ENCODE measurements around the gene LAMA4.

LAMA4 gene

DNA sequence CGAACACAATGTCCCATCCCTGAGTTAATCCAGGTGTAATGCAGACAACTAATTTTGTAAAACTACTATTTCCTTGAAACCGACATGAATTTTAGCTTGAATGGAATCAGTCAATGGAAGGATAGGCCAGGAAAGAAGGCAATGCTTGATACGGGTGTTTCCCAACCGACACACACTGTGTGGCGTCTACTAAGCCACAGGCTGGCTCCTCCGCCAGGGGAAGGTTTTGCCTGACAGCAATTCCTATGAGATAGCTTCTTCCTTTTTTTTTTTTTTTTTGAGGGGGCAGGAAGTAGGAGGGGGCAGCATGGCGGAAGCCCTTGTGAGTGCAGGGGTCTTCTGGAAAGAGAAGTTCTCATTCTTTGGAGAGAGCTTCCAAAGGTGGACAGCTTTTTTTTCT lies 12.0 kb upstream of the LAMA4 start:
- TF ChIP-seq ZNF274 (IDR thresholded peaks at IDR 0.05; ENCODE audit: low read depth, low read length) = no peak
- H3K4me3 ChIP-seq (ENCODE audit: low read length) = no peak overlapping the region

DNA sequence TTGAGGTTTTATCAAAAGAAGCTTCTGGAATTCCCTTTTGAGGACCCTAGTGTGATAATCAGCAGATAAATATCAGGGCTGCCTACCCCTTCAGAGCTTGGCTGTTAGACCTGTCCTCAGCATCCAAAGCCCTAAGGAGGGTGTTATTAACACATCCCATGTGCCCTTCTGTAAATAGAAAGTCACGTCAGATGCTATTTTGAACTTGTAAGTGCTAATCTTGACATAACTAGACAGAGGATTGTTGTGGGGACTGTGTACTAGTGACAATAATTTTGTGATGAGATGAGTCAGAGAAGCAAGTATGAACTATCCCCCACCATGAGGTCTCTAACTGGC lies 4.9 kb upstream of the LAMA4 start:
- no peak overlapping the region for H3K4me3 ChIP-seq (ENCODE audit: low read length)
- TF ChIP-seq ZNF274 (IDR thresholded peaks at IDR 0.05; ENCODE audit: low read depth, low read length) = no peak

DNA sequence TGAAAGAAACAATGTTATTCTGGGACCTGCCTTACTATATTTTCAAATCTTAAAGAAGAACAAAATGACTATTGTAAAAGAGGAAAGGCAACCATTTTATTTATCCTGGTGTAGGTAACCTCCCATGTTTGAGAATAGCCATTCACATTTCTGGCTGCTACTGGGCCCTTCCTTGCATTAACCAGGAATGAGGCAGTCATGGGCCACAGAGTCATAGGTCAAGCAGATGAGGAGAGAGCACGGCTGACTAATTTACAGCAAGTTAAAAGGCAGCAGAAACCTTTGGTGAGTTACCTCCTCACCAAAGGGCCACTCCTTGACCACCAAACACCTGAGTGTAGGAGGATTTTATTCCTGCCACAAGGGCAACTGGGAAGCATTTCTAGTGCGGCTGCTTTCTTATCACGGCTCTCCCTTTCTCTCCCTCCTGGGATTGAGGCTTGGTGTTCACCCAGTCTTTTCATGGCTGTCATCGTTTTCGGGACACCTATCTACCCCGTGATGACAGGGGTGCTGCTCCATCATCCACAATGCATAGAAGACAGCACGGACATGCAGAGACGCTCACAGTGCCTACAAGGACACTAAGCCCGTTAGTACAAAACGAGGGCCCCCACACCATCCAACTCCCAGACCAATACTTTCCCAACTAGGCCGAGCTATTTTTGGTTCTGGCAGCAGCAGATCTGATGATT lies 4.4 kb upstream of the LAMA4 start:
- no peak overlapping the region for H3K4me3 ChIP-seq (ENCODE audit: low read length)
- TF ChIP-seq ZNF274 (IDR thresholded peaks at IDR 0.05; ENCODE audit: low read depth, low read length) = no peak

DNA sequence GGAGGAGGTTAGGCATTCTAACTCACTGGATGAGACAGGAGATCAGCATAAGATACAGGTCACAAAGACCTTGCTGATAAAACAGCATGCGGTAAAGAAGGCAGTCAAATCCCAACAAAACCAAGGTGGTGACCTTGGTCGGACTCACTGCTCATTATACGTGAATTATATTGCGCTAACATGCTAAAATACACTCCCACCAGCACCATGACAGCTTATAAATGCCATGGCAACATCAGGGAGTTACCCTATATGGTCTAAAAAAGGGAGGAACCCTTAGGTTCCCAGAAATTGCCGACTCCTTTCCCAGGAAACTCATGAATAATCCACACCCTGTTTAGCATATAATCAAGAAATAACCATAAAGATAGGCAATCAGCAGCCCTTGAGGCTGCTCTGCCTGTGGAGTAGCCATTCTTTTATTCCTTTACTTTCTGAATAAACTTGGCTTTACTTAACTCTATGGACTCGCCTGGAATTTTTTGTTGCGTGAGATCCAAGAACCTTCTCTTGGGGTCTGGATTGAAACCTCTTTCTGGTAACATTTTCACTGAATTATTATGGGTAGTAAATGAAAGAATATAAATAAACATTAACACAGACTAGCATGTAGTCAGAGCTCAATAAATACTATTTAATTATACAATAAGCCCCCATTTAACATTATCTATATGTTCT lies 3.0 kb upstream of the LAMA4 start:
- TF ChIP-seq ZNF274 (IDR thresholded peaks at IDR 0.05; ENCODE audit: low read depth, low read length) = no peak
- no peak overlapping the region for H3K4me3 ChIP-seq (ENCODE audit: low read length)

DNA sequence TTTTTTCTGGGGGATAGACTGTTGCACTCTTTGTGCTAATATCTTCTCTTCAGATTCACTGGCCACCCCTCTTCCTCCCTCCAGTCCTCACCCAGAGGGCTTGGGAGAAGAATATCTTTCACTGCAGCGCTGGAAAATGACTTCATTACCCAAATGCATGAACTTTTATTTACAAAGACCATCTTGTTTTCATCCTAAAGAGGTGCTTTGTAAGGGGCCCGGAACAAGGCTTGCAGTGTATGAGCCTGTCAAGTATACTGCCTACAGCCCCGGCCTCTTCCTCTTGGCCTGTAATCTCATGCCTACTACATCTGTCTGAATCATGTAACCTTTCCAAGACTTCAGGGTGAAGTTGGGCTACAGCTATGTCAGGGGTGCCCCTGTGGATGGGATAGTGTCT lies 554 bp upstream of the LAMA4 start:
- TF ChIP-seq ZNF274 (IDR thresholded peaks at IDR 0.05; ENCODE audit: low read depth, low read length) = no peak
- no peak overlapping the region for H3K4me3 ChIP-seq (ENCODE audit: low read length)

DNA sequence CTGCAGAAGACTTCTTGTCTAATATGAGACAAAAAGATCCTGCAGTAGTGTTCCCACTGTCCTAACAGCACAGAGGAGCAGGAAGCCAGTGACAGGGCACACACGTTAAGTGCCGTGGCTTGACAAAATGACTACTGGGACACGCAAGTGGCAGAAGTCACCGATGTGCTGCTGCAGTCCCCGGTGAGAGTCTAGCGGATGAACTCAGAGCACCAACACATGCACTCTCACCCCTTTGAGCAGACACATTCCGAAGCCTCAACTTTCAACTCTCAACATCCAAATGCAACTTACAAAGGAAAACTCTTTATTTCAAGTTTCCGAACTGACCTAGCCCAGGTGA lies 898 bp downstream of the LAMA4 start:
- TF ChIP-seq ZNF274 (IDR thresholded peaks at IDR 0.05; ENCODE audit: low read depth, low read length) = no peak
- peak overlapping the region; percentile 22; the same call in 1 of the 2 replicates for H3K4me3 ChIP-seq (ENCODE audit: low read length)

DNA sequence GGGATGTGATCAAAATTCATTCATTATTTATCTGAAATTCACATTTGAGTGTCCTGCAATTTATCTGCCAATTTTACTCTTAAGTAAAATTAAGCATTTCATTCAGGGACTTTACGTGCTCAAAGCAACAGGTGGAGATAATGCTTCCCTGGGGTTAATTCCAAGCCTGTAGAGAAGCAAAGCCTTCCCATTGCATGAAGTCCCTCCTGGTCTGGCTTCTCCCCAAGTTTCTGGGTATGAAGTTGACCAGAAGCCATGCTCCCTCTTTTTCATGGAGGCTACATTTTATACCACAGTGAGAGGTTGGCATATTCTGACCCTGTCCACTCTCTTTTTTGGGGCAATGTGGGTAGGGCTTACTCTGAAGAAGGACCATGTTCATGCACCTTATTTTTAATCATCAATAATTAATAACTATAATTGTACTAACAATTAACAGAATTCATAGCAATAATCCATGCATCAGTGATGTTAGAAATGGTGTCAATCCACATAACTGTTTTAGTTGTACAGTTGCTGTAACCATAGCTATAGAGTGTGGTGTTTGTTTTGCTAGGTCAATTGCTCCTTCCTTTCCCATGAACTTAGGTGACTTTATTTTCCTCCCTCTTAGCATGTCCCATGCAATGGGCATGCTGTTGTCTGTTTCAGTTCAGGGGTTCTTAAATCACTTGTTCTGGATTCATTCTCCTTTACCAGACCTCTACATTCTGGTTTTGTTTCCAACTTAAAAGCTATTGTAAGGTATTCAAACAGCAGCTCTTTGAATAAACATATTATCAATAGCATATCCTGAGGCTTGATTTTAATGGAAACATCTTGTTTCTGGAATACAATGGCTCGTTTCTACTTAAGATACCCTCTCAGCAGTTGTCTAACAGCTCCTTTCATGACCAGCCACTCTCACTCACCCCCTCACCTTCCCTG lies 1.5 kb downstream of the LAMA4 start:
- H3K4me3 ChIP-seq (ENCODE audit: low read length) = peak overlapping the region; percentile 22; the same call in 1 of the 2 replicates
- TF ChIP-seq ZNF274 (IDR thresholded peaks at IDR 0.05; ENCODE audit: low read depth, low read length) = no peak

DNA sequence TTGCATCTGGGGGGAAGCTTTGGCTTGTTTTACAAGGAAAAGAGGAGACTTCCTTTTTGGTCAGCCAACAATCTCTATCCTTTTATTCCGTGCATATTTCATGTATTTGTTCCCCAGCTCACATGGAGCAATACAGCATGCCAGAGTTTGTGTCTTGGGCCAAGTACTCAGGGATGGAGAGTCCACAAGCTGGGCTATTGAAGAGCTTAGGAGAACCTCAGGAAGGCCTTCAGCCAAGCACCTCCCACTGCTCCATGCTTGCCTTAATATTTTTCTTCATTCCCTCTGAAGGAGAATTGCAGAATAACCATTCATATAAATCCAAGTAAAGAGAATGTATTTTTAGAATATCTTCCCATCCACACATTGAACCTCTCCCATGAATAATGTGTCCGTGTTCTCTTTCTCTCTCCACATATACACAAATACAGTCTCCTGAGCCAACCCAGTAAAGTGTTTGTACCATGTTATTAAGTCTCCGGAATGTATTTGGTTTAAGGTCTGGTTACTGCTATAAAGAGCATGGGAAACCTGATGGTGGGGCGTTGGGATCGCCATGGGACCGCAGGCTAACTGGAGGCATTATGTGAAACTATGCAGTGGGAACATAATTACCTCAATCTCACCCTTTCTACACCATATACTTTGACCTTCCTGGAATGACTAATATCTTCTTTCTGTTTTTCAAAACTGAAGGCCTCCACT lies 3.0 kb downstream of the LAMA4 start:
- no peak for TF ChIP-seq ZNF274 (IDR thresholded peaks at IDR 0.05; ENCODE audit: low read depth, low read length)
- H3K4me3 ChIP-seq (ENCODE audit: low read length) = no peak overlapping the region

DNA sequence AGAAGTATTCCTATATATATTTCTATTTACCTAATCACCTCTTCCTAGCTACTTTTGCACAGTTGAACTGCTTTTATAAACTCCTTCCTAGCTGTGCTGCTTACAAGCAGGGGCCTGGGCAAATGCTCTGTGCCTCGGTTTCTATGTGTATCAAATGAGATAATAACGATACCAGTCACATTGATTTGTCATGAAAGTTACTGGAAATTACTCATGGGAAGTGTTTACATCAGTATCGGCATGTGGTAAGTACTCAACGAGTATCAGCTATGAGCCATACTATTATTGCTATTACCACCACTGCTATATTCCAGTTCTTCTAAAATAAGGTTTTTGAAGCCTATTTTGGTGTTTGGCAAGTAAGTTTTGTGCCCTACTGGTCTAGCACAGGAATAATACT lies 4.9 kb downstream of the LAMA4 start:
- no peak overlapping the region for H3K4me3 ChIP-seq (ENCODE audit: low read length)
- no peak for TF ChIP-seq ZNF274 (IDR thresholded peaks at IDR 0.05; ENCODE audit: low read depth, low read length)

DNA sequence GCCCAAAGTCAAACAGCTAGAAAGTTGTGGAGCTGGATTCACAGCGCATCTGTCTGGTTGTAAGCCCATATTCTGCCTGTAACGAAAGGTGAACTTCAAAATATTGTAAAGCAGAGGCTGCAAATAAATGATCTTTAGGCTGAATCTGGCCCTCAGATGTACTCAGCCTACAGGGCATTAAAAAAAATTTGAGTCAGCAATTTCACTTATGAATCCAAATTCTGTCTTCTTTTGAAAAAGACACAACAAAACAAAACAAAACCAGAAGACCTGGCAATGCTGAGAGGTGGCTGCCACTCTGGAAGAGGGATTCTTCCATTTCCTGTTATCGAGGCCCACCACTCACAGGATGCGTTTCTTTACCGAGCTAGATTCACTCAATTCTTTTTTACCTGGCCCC lies 7.1 kb downstream of the LAMA4 start:
- H3K4me3 ChIP-seq (ENCODE audit: low read length) = no peak overlapping the region
- no peak for TF ChIP-seq ZNF274 (IDR thresholded peaks at IDR 0.05; ENCODE audit: low read depth, low read length)

DNA sequence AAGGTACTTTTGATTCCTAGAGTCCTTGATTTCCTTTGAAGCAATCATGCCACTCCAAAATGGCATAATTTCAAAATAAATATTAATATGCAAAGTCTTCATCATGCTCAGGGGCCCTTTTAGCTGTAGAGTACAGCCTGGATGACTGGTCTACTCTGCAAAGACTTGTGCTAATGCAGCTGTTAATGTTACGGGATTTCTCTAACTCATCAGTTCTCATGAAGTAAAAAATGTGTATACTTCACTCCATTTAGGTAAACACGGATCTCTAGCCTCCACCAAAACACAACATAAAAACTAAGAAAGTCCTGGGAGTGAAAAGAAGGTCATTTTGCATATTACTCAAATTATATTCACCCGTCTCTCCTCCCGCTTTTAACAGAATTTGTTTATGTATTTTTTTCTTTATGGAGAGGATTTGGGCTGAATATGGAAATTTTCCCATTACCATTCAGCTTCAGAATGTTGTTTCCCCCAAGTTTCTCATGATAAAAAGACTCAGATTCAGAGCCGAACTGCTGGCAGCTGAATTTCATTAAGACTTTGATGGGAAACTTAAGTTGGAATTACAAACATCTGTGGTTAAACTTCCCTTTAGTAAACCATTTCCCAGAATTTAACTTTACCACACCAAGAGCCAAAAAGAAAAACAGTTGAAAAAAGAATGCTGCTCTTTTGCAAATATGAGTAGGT lies 8.7 kb downstream of the LAMA4 start:
- no peak for TF ChIP-seq ZNF274 (IDR thresholded peaks at IDR 0.05; ENCODE audit: low read depth, low read length)
- no peak overlapping the region for H3K4me3 ChIP-seq (ENCODE audit: low read length)

DNA sequence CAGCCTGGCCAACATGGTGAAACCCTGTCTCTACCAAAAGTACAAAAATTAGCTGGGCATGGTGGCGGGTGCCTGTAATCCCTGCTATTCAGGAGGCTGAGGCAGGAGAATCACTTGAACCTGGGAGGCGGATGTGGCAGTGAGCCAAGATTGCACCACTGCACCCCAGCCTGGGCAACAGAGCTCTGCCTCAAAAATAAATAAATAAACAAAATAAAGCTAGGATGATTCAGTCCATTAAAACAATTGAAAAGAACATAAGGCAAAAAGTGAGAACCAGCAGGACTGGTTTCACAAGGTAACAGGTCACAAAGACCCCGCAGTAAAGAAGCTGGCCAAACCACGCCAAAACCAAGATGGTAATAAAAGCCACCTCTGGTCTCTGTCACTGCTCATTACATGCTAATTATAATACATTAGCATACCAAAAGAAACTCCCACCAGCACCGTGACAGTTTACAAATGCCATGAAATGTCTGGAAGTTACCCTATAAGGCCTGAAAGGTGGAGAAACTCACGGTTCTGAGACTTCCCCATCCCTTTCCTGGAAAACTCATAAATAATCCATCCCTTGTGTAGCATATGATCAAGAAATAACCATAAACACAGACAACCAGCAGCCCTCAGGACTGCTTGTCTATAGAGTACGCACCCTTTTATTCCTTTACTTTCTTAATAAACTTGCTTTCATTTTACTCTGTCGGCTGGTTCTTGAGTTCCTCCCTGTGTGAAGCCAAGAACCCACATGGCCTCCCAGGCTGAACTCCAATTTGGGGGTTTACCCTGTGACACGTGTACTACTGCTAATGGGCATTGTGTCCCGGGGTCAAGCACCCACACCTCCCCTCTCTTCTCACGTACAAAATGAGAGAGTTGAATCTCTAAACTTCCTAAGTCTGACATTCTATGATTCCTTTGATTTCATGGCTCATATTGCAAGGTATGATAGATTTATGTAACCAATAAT lies 10.2 kb downstream of the LAMA4 start:
- no peak overlapping the region for H3K4me3 ChIP-seq (ENCODE audit: low read length)
- no peak for TF ChIP-seq ZNF274 (IDR thresholded peaks at IDR 0.05; ENCODE audit: low read depth, low read length)

All from GM08714 (cell line).